Hair follicle dermal papilla cell (primary cell): Measurements from ENCODE around the gene ADAM17. TPM values are rescaled to one million over a fixed set of nuclear protein-coding genes. Genes with fewer than 3 reads are reported as not detected.

Experiments used
- total RNA-seq: library from RNA; depleted of rRNA; stranded (reverse); fragments of >200 nt; gene quantifications from 2 replicates; pipeline ENCODE4 v1.2.3, GENCODE V29; 2012

Gene ADAM17
- 42.0 and 47.4 TPM in 2 replicates for total RNA-seq

GRCh38 chr2:9555297-9556120 is at the start of gene ADAM17:
Gene ADAM17, minus strand, starts transcription at chr2:9555830. Its CDS starts 225 bp downstream, at chr2:9555605.

GRCh38 chr2:9474361-9475057 is 81.1 kb downstream of the ADAM17 start, which contains the start of gene IAH1:
Gene IAH1, plus strand, starts transcription at chr2:9474551. Its CDS starts 16 bp downstream, at chr2:9474567.

Other genes starting within 250 kb of the ADAM17 start
- gene ITGB1BP1, start 132.3 kb downstream of the ADAM17 start, total RNA-seq: 30.3 and 37.9 TPM in 2 replicates
- gene CPSF3, start 132.2 kb downstream of the ADAM17 start, total RNA-seq: 35.1 and 36.0 TPM in 2 replicates
- 58.9 and 62.1 TPM in 2 replicates for gene IAH1, start 81.3 kb downstream of the ADAM17 start, total RNA-seq
- gene YWHAQ, start 75.2 kb upstream of the ADAM17 start, total RNA-seq: 206 and 269 TPM in 2 replicates